GM12864 (cell line): ENCODE measurements around the gene APRT.

Experiments used
- DNase-seq: peaks from one replicate; pipeline ENCODE4 v3.0.0-alpha.2; 2011; ENCODE audit warnings: low read depth
- H3K4me3 ChIP-seq: 2 replicates; pipeline ENCODE4 v1.5.1; 2011; ENCODE audit warnings: mild to moderate bottlenecking, low read depth, low read length, control low read depth
- TF ChIP-seq, protein P1 (sequence below): IDR thresholded peaks from 2 replicates; pipeline ENCODE4 v1.5.1; 2011; ENCODE audit warnings: low read depth, mild to moderate bottlenecking, moderate library complexity, low read length, control low read depth, inconsistent platforms; ENCODE audit errors: missing control alignments

APRT gene

DNA sequence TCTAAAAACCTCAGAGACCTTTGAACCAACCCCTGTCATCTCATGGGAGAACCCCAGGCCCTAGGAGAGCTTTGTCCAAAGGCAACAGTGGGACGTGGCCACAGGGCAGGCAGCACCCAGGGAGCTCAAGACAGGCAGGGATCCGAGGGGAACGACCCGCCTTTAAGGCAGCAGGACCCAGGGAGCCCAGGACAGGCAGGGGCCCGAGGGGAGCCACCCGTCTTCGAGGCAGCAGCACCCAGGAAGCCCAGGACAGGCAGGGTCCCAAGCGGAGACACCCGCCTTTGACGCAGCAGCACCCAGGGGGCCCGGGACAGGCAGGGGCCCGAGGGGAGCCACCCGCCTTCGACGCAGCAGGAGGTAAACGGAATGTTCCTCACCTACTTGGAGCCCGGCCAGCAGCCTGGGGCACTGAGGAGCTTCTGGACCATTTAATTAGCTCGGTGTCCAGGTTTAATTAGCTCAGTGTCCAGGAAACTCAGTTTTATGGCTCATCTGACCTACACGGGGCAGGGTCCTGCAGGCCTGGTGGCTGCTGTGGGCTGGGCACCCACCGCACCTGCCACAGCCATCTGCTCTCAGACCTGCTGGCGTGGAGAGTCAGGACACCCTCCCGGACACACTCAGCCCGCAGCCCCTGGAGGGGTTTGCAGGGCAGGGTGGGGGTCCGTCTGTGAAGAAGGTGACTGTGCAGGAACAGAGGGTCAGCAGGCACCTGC is 51.1 kb downstream of the APRT start:
- TF ChIP-seq, protein P1, sequence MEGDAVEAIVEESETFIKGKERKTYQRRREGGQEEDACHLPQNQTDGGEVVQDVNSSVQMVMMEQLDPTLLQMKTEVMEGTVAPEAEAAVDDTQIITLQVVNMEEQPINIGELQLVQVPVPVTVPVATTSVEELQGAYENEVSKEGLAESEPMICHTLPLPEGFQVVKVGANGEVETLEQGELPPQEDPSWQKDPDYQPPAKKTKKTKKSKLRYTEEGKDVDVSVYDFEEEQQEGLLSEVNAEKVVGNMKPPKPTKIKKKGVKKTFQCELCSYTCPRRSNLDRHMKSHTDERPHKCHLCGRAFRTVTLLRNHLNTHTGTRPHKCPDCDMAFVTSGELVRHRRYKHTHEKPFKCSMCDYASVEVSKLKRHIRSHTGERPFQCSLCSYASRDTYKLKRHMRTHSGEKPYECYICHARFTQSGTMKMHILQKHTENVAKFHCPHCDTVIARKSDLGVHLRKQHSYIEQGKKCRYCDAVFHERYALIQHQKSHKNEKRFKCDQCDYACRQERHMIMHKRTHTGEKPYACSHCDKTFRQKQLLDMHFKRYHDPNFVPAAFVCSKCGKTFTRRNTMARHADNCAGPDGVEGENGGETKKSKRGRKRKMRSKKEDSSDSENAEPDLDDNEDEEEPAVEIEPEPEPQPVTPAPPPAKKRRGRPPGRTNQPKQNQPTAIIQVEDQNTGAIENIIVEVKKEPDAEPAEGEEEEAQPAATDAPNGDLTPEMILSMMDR = no peak
- H3K4me3 ChIP-seq = no peak overlapping the region
- DNase-seq = no peak

GRCh38 chr16:88759976-88760350 is 51.8 kb downstream of the APRT start:
- DNase-seq = no peak
- no peak overlapping the region for H3K4me3 ChIP-seq

More at GRCh38 chr16:88759976-88760350, 51.8 kb downstream of the APRT start:
- TF ChIP-seq, protein P1 = no peak
